Astrocyte of the spinal cord (primary cell): Measurements from ENCODE around the gene PLET1.
A peak's percentile ranks its signal among the peaks of the same experiment; 100 is the strongest.

ENCODE experiments used
- DNase-seq: peaks from one replicate; pipeline ENCODE4 v3.0.0; 2011; ENCODE audit warnings: low read depth, low spot score
- H3K4me3 ChIP-seq: 2 replicates; pipeline ENCODE4 v1.5.1; 2011; ENCODE audit warnings: low read depth, mild to moderate bottlenecking, low read length, moderate library complexity
- in situ Hi-C: cut with HindIII; loops from 2 replicates; pipeline ENCODE4 v1.10.0; 2017; ENCODE audit warnings: low sequenced_read_pairs
- TF ChIP-seq, protein P1 (sequence below): IDR thresholded peaks from 2 replicates; pipeline ENCODE4 v1.5.1; 2012; ENCODE audit warnings: low read depth, mild to moderate bottlenecking, low read length, inconsistent platforms

Gene PLET1

DNA sequence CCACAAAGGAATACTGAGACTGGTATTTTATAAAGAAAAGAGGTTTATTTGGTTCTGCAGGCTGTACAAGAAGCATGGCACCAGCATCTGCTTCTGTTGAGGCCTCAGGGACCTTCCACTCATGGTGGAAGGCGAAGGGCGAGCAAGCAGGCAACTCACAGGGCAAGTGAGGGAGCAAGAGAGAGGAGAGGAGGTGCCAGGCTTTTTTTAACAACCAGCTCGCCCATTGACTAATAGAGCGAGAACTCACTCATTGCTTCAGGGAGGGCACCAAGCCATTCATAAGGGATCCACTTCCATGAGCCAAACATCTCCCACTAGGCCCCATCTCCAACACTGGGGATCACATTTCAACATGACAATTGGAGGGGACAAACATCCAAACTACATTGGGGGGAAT lies 33.2 kb downstream of the PLET1 start:
- in situ Hi-C loops: no loop called here

DNA sequence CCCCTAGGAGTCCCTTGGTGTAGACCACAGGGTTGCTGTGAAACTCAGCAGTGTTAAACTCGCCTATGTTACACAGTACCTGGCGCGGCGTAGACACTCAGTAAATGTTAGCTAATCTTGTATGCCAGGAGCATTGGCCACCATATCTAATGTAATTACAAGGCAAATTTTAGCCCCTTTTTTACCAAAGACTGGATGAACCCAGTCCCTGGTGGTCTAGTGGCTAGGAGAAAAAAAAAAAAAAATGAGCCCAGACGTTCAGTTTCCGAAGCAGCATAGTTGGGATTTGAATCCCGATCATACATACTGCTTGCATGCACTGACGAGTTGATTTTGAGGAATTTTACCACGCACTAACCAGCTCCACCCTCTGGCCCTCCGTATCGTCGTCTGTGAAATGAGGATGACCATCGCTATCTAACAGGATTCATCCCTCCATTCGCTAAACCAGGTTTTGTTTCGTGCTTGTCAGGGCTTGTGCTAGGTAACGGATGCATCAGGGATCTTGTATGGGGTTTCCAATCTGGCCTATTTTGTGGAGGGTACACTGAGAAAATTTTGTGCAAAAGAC lies 33.7 kb downstream of the PLET1 start:
- H3K4me3 ChIP-seq: peak overlapping the region; percentile 77
- in situ Hi-C loops: no loop called here
- DNase-seq: no peak
- TF ChIP-seq, protein P1, sequence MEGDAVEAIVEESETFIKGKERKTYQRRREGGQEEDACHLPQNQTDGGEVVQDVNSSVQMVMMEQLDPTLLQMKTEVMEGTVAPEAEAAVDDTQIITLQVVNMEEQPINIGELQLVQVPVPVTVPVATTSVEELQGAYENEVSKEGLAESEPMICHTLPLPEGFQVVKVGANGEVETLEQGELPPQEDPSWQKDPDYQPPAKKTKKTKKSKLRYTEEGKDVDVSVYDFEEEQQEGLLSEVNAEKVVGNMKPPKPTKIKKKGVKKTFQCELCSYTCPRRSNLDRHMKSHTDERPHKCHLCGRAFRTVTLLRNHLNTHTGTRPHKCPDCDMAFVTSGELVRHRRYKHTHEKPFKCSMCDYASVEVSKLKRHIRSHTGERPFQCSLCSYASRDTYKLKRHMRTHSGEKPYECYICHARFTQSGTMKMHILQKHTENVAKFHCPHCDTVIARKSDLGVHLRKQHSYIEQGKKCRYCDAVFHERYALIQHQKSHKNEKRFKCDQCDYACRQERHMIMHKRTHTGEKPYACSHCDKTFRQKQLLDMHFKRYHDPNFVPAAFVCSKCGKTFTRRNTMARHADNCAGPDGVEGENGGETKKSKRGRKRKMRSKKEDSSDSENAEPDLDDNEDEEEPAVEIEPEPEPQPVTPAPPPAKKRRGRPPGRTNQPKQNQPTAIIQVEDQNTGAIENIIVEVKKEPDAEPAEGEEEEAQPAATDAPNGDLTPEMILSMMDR: no peak

More for the DNA sequence above, 33.2 kb downstream of the PLET1 start:
- TF ChIP-seq, protein P1: no peak
- DNase-seq: no peak
- peak overlapping the region; percentile 77 for H3K4me3 ChIP-seq

DNA sequence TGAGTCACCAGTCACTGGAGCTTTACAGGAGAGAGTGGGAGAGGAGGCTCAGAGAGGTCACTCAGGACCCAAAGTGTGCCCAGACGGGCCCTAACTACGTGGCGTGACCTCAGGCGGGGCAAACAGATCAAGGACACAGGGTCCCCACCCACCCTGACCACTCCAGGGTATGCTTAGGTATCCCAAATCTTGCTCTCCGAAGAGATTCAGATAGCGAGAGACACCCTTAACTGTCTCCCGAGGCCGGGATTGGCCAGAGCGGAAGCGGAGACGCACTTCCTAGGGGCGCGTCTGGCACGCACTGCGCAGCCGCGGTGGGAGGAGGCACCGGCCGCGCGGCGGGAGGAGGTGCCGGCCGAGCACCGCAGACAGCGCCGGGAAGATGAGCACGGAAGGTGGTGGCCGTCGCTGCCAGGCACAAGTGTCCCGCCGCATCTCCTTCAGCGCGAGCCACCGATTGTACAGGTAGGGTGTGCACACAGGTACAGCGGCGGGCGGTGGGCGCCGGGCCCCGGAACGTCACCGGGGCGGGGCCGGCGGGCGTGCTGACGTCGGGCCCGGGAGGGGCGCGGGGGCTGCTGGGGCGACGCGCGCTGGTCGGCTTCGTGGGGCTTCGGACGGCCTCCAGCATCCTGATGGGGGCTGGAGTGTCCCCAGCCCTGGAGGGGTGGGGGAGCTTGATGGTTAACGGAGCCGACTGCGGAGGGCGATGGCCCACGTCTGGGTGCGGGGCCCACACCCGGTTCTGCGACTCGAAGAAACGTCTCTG lies 34.4 kb downstream of the PLET1 start, which contains the start of gene PTS:
Gene PTS, plus strand, starts transcription at position 367 of the 769 bp plus-strand sequence. Its CDS starts 16 bp downstream, at position 383.
- DNase-seq: peak; percentile 89
- peak within 1 kb of the TSS; percentile 77 for H3K4me3 ChIP-seq
- TF ChIP-seq, protein P1: no peak
- in situ Hi-C loops: no loop called here

DNA sequence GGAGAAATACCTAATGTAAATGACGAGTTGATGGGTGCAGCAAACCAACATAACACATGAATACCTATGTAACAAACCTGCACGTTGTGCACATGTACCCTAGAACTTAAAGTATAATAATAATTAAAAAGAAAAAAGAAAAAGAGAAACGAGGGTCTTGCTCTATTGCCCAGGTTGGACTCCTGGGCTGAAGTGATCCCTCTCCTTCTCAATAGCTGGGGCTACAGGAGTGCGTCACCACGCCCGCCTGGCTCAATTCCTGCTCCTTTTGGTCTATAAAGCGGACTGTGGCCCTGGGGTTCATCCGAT lies 35.0 kb downstream of the PLET1 start:
- no peak for DNase-seq
- TF ChIP-seq, protein P1: no peak
- in situ Hi-C loops: no loop called here
- H3K4me3 ChIP-seq: peak overlapping the region; percentile 77

DNA sequence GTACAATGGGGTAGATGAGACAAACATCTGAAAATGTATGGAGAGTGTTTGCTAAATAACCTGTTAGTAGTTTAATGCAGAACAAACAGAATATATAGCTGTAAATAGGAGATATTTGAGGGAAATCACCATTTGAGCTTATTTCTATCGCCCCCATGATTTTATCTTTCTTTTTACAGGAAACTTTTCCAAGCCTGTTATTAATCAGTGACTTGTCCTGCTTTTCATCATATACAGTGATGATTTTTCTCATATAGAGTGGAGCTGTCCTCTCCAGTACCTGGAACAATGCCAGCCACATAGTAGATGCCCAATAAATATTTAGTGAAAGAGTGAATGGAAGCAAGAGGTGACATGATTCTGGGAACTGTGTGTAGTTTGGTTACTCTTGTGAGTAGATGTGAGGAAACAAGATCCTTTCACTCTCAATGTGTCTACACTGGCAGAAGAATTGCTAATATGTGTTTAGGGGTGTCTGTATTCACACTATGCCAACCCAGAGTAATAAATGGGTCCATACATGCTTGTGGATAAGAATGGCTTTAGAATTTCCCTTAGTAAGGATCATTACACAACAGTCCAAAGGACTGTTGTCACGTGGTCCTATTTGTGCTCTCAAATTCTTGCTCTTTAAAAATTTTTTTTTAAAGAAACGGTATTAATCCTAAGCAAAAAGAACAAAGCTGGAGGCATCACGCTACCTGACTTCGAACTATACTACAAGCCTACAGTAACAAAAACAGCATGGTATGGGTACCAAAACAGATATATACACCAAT lies 36.7 kb downstream of the PLET1 start:
- no peak for DNase-seq
- no peak overlapping the region for H3K4me3 ChIP-seq
- in situ Hi-C loops: no loop called here
- TF ChIP-seq, protein P1: no peak

DNA sequence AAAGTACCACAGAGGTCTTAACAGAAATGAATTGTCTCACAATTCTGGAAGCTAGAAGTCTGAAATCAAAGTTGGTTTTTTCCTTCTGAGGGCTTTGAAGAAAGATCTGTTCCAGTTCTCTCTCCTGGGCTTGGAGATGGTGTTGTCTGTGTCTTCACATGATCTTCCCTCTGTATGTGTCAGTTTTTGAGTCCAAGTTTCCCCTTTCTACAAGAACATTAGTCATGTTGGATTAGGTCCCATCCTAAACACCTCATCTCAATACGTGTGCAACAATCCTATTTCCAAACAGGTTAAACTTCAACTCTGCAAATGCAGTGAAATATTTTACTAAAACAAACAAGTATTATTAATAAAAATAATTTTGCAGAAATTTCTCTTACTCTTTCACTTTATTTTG lies 37.5 kb downstream of the PLET1 start:
- in situ Hi-C loops: no loop called here
- DNase-seq: no peak
- TF ChIP-seq, protein P1: no peak
- H3K4me3 ChIP-seq: no peak overlapping the region
